Right kidney (tissue), 1 donor: Measurements from ENCODE around the gene ZNF385A.

Source experiments
- DNase-seq: peaks from one replicate; pipeline ENCODE4 v3.0.0-alpha.2; 2016

The ZNF385A gene

GRCh38 chr12:54328595-54329337, 55.8 kb downstream of the ZNF385A start:
- DNase-seq: no peak

- DNase-seq: peak; percentile 52
Observed at GRCh38 chr12:54325442-54326109, 59.0 kb downstream of the ZNF385A start.

- DNase-seq: peak; percentile 94
Observed at GRCh38 chr12:54324617-54325441, 59.7 kb downstream of the ZNF385A start, which contains the start of gene COPZ1. Gene COPZ1 (plus strand): TSS chr12:54325131. CDS start chr12:54325164, 33 bp downstream.

- DNase-seq: no peak
Observed at GRCh38 chr12:54321363-54321762, 63.2 kb downstream of the ZNF385A start.
